IPS-18a (cell line): Measurements from ENCODE around the gene DHX29.
A peak's percentile ranks its signal among the peaks of the same experiment; 100 is the strongest.

Source experiments
- H3K27ac ChIP-seq: one replicate; pipeline ENCODE4 v1.5.1; 2013; ENCODE audit warnings: low read length
- H3K27me3 ChIP-seq: one replicate; pipeline ENCODE4 v1.6.1; 2013; ENCODE audit warnings: mild to moderate bottlenecking, low read length; ENCODE audit not compliant: control insufficient read depth, insufficient read depth
- H3K36me3 ChIP-seq: one replicate; pipeline ENCODE4 v1.6.1; 2013; ENCODE audit warnings: low read depth, low read length; ENCODE audit not compliant: control insufficient read depth
- H3K4me1 ChIP-seq: one replicate; pipeline ENCODE4 v1.6.1; 2013; ENCODE audit warnings: low read depth, low read length; ENCODE audit not compliant: control insufficient read depth
- H3K4me3 ChIP-seq: one replicate; pipeline ENCODE4 v1.5.1; 2013; ENCODE audit warnings: low read length
- H3K9ac ChIP-seq: one replicate; pipeline ENCODE4 v1.6.1; 2013; ENCODE audit warnings: mild to moderate bottlenecking, low read length, moderate library complexity
- H3K9me3 ChIP-seq: one replicate; pipeline ENCODE4 v1.6.1; 2013; ENCODE audit warnings: low read depth, low read length; ENCODE audit not compliant: control insufficient read depth

The DHX29 gene

GRCh38 chr5:55258339-55258738, 49.2 kb downstream of the DHX29 start:
- no peak overlapping the region for H3K4me3 ChIP-seq
- H3K27me3 ChIP-seq, result no peaks in the 10 kb centered on the region
- no peaks in the 10 kb centered on the region for H3K9me3 ChIP-seq
- no peaks in the 10 kb centered on the region for H3K4me1 ChIP-seq
- peaks cover 50% of the 10 kb centered on the region for H3K36me3 ChIP-seq
- no peak overlapping the region for H3K9ac ChIP-seq
- no peak overlapping the region for H3K27ac ChIP-seq

DNA sequence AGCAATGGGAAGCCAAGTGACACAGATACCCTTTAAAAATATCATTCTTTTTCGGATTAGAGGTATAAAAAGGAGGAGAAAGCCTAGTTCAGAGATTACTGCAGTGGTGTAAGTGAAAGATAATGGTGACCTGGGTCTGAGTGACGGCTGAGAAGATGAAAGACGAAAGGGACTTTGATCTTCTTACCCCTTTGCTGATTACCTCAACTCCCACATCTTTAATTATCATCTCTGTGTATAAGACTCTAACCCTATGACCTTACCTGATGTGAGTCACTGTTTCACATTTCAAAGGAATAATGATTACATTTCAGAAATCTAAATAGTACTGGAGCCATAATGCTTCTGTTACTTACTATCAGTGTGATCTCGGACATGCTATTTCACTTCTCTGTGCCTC, 52.7 kb downstream of the DHX29 start:
- H3K4me3 ChIP-seq, result no peak overlapping the region
- peaks cover 33% of the 10 kb centered on the region for H3K36me3 ChIP-seq
- no peaks in the 10 kb centered on the region for H3K4me1 ChIP-seq
- no peak overlapping the region for H3K27ac ChIP-seq
- H3K9ac ChIP-seq, result no peak overlapping the region
- no peaks in the 10 kb centered on the region for H3K9me3 ChIP-seq
- no peaks in the 10 kb centered on the region for H3K27me3 ChIP-seq

GRCh38 chr5:55250064-55250463, 57.4 kb downstream of the DHX29 start:
- H3K9me3 ChIP-seq, result peaks cover 8% of the 10 kb centered on the region
- no peaks in the 10 kb centered on the region for H3K27me3 ChIP-seq
- H3K9ac ChIP-seq, result no peak overlapping the region
- no peak overlapping the region for H3K4me3 ChIP-seq
- no peaks in the 10 kb centered on the region for H3K4me1 ChIP-seq
- H3K36me3 ChIP-seq, result peaks cover 2% of the 10 kb centered on the region
- no peak overlapping the region for H3K27ac ChIP-seq

DNA sequence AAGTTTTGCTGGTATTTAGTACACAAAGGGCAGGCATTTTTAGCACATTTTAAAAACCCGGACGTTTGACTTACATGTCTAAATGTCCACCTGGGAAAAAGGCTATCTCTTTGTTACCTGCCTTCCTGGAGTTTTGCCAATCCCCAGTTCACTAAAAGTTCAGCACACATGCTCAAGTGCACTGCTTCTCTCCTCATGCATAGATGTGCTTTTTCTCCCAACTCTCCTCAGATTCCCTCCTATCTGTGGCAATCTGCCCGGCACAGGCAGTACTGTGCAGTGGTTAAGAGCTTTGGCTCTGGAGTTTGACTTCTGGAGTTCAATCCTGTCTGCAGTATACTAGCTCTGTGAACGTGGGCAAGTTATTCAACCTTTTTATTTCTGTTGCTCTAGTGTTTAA, 65.7 kb downstream of the DHX29 start:
- Histone ChIP-seq H3K4me1 (no peaks in the 10 kb centered on the region), H3K27ac (no peak overlapping the region), H3K9ac (no peak overlapping the region), H3K27me3 (peaks cover 18% of the 10 kb centered on the region), H3K4me3 (no peak overlapping the region), H3K9me3 (no peaks in the 10 kb centered on the region), H3K36me3 (no peaks in the 10 kb centered on the region)

DNA sequence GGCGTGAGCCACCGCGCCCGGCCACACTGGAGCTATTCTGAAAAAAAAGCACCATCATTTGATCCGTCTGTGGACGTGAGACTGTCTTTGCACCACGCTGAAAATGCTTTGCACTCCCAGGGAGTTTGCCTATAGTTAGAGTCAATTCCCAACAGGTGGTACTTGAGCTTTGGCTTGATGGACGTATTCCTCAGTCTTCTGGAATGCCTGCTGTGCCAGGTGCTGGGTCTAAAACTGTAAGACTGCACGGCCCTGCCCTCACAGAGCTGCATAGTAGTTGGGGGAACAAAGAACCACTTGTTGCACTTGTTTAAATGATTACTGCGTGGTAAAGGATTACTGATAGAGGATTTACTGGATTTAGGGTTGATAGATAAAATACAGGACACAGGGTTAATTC, 70.7 kb downstream of the DHX29 start:
- no peaks in the 10 kb centered on the region for H3K36me3 ChIP-seq
- H3K9me3 ChIP-seq, result no peaks in the 10 kb centered on the region
- H3K27ac ChIP-seq, result no peak overlapping the region
- no peak overlapping the region for H3K9ac ChIP-seq
- no peak overlapping the region for H3K4me3 ChIP-seq
- H3K4me1 ChIP-seq, result peaks cover 6% of the 10 kb centered on the region
- H3K27me3 ChIP-seq, result peaks cover 67% of the 10 kb centered on the region

- H3K36me3 ChIP-seq, result no peaks in the 10 kb centered on the region
- peaks cover 93% of the 10 kb centered on the region for H3K27me3 ChIP-seq
- H3K4me3 ChIP-seq, result peak overlapping the region; percentile 54
- peaks cover 7% of the 10 kb centered on the region for H3K4me1 ChIP-seq
- H3K9ac ChIP-seq, result no peak overlapping the region
- no peaks in the 10 kb centered on the region for H3K9me3 ChIP-seq
- H3K27ac ChIP-seq, result no peak overlapping the region
Observed at GRCh38 chr5:55234121-55234700, 73.3 kb downstream of the DHX29 start.

- peaks cover 98% of the 10 kb centered on the region for H3K27me3 ChIP-seq
- H3K36me3 ChIP-seq, result no peaks in the 10 kb centered on the region
- no peaks in the 10 kb centered on the region for H3K9me3 ChIP-seq
- peak within 1 kb of the TSS; percentile 54 for H3K4me3 ChIP-seq
- no peak within 1 kb of the TSS for H3K27ac ChIP-seq
- H3K4me1 ChIP-seq, result peaks cover 7% of the 10 kb centered on the region
- H3K9ac ChIP-seq, result no peak within 1 kb of the TSS
Observed at GRCh38 chr5:55232985-55233928, 74.2 kb downstream of the DHX29 start, which contains the start of gene CCNO. Gene CCNO (minus strand): TSS chr5:55233608. CDS start chr5:55233523, 85 bp downstream.

- no peaks in the 10 kb centered on the region for H3K9me3 ChIP-seq
- H3K9ac ChIP-seq, result no peak overlapping the region
- peaks cover 100% of the 10 kb centered on the region for H3K27me3 ChIP-seq
- peaks cover 13% of the 10 kb centered on the region for H3K4me1 ChIP-seq
- no peak overlapping the region for H3K27ac ChIP-seq
- H3K36me3 ChIP-seq, result no peaks in the 10 kb centered on the region
- peak overlapping the region; percentile 54 for H3K4me3 ChIP-seq
Observed at GRCh38 chr5:55232271-55232984, 75.1 kb downstream of the DHX29 start.

- peaks cover 13% of the 10 kb centered on the region for H3K4me1 ChIP-seq
- no peak overlapping the region for H3K27ac ChIP-seq
- H3K27me3 ChIP-seq, result peaks cover 100% of the 10 kb centered on the region
- H3K9me3 ChIP-seq, result no peaks in the 10 kb centered on the region
- no peak overlapping the region for H3K9ac ChIP-seq
- H3K36me3 ChIP-seq, result no peaks in the 10 kb centered on the region
- H3K4me3 ChIP-seq, result peak overlapping the region; percentile 54
Observed at GRCh38 chr5:55231919-55232270, 75.6 kb downstream of the DHX29 start.

DNA sequence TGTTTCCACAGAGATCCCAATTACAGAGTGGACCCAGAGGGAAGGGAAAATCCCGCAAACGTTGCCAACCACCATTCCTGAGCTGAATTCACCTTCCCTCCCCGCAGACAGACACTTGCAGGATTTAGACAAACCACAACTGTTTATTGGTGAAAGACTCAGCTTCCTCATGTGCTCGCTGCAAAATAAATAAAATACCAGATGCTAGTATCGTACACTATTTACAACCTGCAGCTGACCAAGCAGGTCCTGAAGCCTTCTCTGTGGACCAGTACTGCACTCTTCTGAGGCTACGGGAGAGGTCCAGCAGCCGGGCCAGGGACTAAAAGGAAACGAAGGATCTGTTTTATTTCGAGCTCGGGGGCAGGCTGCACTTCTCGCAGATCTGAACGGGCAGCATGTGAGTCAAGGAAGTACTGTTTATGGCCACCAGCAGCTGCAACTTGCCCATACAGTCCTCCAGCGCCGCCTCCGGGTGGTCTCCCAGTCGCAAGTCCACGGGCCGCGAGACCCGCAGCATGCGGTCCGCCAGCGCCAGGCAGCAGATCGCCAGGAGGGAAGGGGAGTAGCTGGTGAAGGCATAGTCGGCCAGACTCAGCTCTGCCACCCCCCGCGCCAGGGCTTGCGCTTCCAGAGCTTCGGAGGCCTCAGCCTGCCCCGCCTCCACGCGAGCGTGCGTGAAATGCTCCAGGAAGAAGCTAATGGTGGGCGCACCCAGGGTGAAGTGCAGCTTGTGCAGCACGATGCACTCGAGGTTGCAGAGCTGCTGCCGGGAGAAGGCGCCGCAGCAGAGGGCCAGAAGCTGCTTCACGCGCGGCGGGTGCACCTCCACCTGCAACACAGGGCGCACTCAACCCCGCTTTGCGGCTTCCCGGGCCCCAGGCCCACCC, 76.2 kb downstream of the DHX29 start:
- no peaks in the 10 kb centered on the region for H3K36me3 ChIP-seq
- H3K4me1 ChIP-seq, result peaks cover 13% of the 10 kb centered on the region
- no peaks in the 10 kb centered on the region for H3K9me3 ChIP-seq
- peaks cover 100% of the 10 kb centered on the region for H3K27me3 ChIP-seq
- H3K27ac ChIP-seq, result no peak overlapping the region
- no peak overlapping the region for H3K9ac ChIP-seq
- H3K4me3 ChIP-seq, result peak overlapping the region; percentile 11
